SK-N-SH treated with all-trans-retinoic acid at 6 μM for 48 hours (cell line): ENCODE measurements around the gene PNMA8A.

Experiments used
- ATAC-seq: fragments of 200-7000 bp; cut with Tn5 transposase; 3 replicates; pipeline ENCODE4 v1.9.1; 2020; ENCODE audit warnings: mild to moderate bottlenecking, moderate library complexity
- ARNTL ChIP-seq: fragments of 450-650 bp; formaldehyde crosslinking; IDR thresholded peaks from 2 replicates; pipeline ENCODE4 v1.5.0; 2020; ENCODE audit warnings: low read depth, mild to moderate bottlenecking, moderate library complexity, borderline replicate concordance
- BACH2 ChIP-seq: fragments of 250-450 bp; sonication (Bioruptor Pico); IDR thresholded peaks from 2 replicates; pipeline ENCODE4 v1.9.0; 2021; ENCODE audit warnings: mild to moderate bottlenecking, borderline replicate concordance
- CSDC2 ChIP-seq: fragments of 250-450 bp; sonication (Bioruptor Pico); IDR thresholded peaks from 2 replicates; pipeline ENCODE4 v1.5.0; 2020; ENCODE audit warnings: mild to moderate bottlenecking, moderate library complexity
- ESRRG ChIP-seq: fragments of 250-450 bp; sonication (Bioruptor Pico); IDR thresholded peaks from 2 replicates; pipeline ENCODE4 v1.6.1; 2021; ENCODE audit warnings: mild to moderate bottlenecking
- GLIS3 ChIP-seq: fragments of 250-450 bp; sonication (Bioruptor Pico); IDR thresholded peaks from 2 replicates; pipeline ENCODE4 v1.5.0; 2020; ENCODE audit warnings: mild to moderate bottlenecking, moderate library complexity
- ISL1 ChIP-seq: fragments of 250-450 bp; sonication (Bioruptor Pico); IDR thresholded peaks from 2 replicates; pipeline ENCODE4 v2.1.2; 2022; ENCODE audit warnings: mild to moderate bottlenecking, moderate library complexity
- OSR1 ChIP-seq: fragments of 250-450 bp; sonication (Bioruptor Pico); IDR thresholded peaks from 2 replicates; pipeline ENCODE4 v1.8.0; 2022; ENCODE audit warnings: moderate library complexity, mild to moderate bottlenecking, inconsistent platforms
- PPARA ChIP-seq: fragments of 250-450 bp; sonication (Bioruptor Pico); IDR thresholded peaks from 2 replicates; pipeline ENCODE4 v1.5.0; 2020; ENCODE audit warnings: mild to moderate bottlenecking, borderline replicate concordance
- RARB ChIP-seq: fragments of 250-450 bp; sonication (Bioruptor Pico); IDR thresholded peaks from 2 replicates; pipeline ENCODE4 v1.8.0; 2021; ENCODE audit warnings: mild to moderate bottlenecking, moderate library complexity
- SNAI2 ChIP-seq: fragments of 250-450 bp; sonication (Bioruptor Pico); IDR thresholded peaks from 2 replicates; pipeline ENCODE4 v1.5.0; 2020; ENCODE audit warnings: mild to moderate bottlenecking, moderate library complexity
- TCF4 ChIP-seq: fragments of 250-450 bp; sonication (Bioruptor Pico); IDR thresholded peaks from 2 replicates; pipeline ENCODE4 v1.8.0; 2021; ENCODE audit warnings: mild to moderate bottlenecking, moderate library complexity, borderline replicate concordance
- ZC3H10 ChIP-seq: fragments of 250-450 bp; sonication (Bioruptor Pico); IDR thresholded peaks from 2 replicates; pipeline ENCODE4 v1.5.1; 2021; ENCODE audit warnings: mild to moderate bottlenecking, moderate library complexity
- ZFP3 ChIP-seq: fragments of 250-450 bp; sonication (Bioruptor Pico); IDR thresholded peaks from 2 replicates; pipeline ENCODE4 v1.5.0; 2020; ENCODE audit warnings: mild to moderate bottlenecking, moderate library complexity
- ZFP30 ChIP-seq: fragments of 450-650 bp; formaldehyde crosslinking; IDR thresholded peaks from 2 replicates; pipeline ENCODE4 v1.5.0; 2022; ENCODE audit warnings: mild to moderate bottlenecking, moderate library complexity
- ZNF565 ChIP-seq: fragments of 450-650 bp; formaldehyde crosslinking; conservative IDR thresholded peaks from 2 replicates; pipeline ENCODE4 v1.5.0; 2020; ENCODE audit warnings: low read depth, mild to moderate bottlenecking, moderate library complexity
- ZNF8 ChIP-seq: fragments of 450-650 bp; formaldehyde crosslinking; IDR thresholded peaks from 2 replicates; pipeline ENCODE4 v1.5.0; 2020; ENCODE audit warnings: mild to moderate bottlenecking, moderate library complexity
- TF ChIP-seq, protein P1 (sequence below): fragments of 250-450 bp; sonication (Bioruptor Pico); IDR thresholded peaks from 2 replicates; pipeline ENCODE4 v1.8.0; 2020; ENCODE audit warnings: mild to moderate bottlenecking, moderate library complexity, borderline replicate concordance
- TF ChIP-seq, protein P2 (sequence below): fragments of 250-450 bp; sonication (Bioruptor Pico); IDR thresholded peaks from 2 replicates; pipeline ENCODE4 v1.5.0; 2020; ENCODE audit warnings: mild to moderate bottlenecking, moderate library complexity
- TF ChIP-seq, protein P3 (sequence below): fragments of 250-450 bp; sonication (Bioruptor Pico); IDR thresholded peaks from 2 replicates; pipeline ENCODE4 v1.5.1; 2021; ENCODE audit warnings: mild to moderate bottlenecking, moderate library complexity
- TF ChIP-seq, protein P4 (sequence below): fragments of 250-450 bp; sonication (Bioruptor Pico); IDR thresholded peaks from 2 replicates; pipeline ENCODE4 v1.8.0; 2021; ENCODE audit warnings: low read depth, mild to moderate bottlenecking, moderate library complexity, borderline replicate concordance
- TF ChIP-seq, protein P5 (sequence below): fragments of 250-450 bp; sonication (Bioruptor Pico); IDR thresholded peaks from 2 replicates; pipeline ENCODE4 v1.5.1; 2020; ENCODE audit warnings: low read depth, mild to moderate bottlenecking, moderate library complexity

PNMA8A gene, protein sequence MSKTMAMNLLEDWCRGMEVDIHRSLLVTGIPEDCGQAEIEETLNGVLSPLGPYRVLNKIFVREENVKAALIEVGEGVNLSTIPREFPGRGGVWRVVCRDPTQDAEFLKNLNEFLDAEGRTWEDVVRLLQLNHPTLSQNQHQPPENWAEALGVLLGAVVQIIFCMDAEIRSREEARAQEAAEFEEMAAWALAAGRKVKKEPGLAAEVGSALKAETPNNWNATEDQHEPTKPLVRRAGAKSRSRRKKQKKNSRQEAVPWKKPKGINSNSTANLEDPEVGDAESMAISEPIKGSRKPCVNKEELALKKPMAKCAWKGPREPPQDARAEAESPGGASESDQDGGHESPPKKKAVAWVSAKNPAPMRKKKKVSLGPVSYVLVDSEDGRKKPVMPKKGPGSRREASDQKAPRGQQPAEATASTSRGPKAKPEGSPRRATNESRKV

DNA sequence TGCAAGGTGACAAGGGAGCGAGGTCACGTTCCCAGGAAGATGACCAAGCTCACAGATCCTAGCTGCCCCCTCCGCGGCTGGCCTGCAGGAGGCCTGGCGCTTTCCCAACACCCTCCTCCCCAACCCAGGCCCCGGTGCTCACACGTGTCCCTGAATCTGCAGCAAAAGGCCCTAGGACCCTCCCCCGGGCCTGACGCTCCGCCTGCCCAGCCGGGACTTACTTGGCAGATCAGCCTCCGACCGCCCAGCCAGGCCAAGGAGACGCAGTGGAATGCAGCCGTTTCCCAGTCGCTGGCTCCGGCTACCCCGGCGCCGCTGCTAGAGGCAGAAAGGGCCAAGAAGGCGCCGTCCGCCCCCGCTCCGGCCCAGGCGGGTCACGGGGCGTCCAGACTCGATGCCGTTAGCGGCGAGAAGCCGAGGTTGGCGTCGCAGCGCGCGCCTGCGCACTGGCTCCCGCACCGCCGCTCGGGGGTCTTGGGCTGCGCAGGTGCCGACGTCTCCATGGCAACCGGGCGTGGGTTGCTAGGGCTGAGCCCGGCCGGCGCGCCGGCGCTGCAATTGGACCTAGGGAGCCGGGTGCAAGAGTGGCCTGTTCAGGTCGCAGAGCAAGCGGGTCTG lies at the start of gene PNMA8A:
Gene PNMA8A, minus strand, starts transcription at position 448 of the 618 bp plus-strand sequence. CDS start 528 bp downstream, outside the sequence.
- TF ChIP-seq ESRRG, result no peak
- no peak for TF ChIP-seq TCF4 (CRISPR knock-in tag)
- no peak for TF ChIP-seq ZNF8 (CRISPR knock-in tag)
- TF ChIP-seq, protein P1, sequence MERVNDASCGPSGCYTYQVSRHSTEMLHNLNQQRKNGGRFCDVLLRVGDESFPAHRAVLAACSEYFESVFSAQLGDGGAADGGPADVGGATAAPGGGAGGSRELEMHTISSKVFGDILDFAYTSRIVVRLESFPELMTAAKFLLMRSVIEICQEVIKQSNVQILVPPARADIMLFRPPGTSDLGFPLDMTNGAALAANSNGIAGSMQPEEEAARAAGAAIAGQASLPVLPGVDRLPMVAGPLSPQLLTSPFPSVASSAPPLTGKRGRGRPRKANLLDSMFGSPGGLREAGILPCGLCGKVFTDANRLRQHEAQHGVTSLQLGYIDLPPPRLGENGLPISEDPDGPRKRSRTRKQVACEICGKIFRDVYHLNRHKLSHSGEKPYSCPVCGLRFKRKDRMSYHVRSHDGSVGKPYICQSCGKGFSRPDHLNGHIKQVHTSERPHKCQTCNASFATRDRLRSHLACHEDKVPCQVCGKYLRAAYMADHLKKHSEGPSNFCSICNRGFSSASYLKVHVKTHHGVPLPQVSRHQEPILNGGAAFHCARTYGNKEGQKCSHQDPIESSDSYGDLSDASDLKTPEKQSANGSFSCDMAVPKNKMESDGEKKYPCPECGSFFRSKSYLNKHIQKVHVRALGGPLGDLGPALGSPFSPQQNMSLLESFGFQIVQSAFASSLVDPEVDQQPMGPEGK (CRISPR knock-in tag), result no peak
- no peak for TF ChIP-seq PPARA (CRISPR knock-in tag)
- TF ChIP-seq RARB (CRISPR knock-in tag), result no peak
- TF ChIP-seq, protein P2, sequence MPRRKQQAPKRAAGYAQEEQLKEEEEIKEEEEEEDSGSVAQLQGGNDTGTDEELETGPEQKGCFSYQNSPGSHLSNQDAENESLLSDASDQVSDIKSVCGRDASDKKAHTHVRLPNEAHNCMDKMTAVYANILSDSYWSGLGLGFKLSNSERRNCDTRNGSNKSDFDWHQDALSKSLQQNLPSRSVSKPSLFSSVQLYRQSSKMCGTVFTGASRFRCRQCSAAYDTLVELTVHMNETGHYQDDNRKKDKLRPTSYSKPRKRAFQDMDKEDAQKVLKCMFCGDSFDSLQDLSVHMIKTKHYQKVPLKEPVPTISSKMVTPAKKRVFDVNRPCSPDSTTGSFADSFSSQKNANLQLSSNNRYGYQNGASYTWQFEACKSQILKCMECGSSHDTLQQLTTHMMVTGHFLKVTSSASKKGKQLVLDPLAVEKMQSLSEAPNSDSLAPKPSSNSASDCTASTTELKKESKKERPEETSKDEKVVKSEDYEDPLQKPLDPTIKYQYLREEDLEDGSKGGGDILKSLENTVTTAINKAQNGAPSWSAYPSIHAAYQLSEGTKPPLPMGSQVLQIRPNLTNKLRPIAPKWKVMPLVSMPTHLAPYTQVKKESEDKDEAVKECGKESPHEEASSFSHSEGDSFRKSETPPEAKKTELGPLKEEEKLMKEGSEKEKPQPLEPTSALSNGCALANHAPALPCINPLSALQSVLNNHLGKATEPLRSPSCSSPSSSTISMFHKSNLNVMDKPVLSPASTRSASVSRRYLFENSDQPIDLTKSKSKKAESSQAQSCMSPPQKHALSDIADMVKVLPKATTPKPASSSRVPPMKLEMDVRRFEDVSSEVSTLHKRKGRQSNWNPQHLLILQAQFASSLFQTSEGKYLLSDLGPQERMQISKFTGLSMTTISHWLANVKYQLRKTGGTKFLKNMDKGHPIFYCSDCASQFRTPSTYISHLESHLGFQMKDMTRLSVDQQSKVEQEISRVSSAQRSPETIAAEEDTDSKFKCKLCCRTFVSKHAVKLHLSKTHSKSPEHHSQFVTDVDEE (CRISPR knock-in tag), result no peak
- no peak for TF ChIP-seq BACH2 (CRISPR knock-in tag)
- TF ChIP-seq ZNF565 (CRISPR knock-in tag), result no peak
- no peak for TF ChIP-seq ISL1 (CRISPR knock-in tag)
- no peak for TF ChIP-seq GLIS3
- no peak for TF ChIP-seq CSDC2
- no peak for TF ChIP-seq ZC3H10 (CRISPR knock-in tag)
- TF ChIP-seq SNAI2 (CRISPR knock-in tag), result no peak
- TF ChIP-seq ZFP30 (CRISPR knock-in tag), result no peak
- TF ChIP-seq ZFP3 (CRISPR knock-in tag), result no peak
- no peak for TF ChIP-seq OSR1
- TF ChIP-seq ARNTL (CRISPR knock-in tag), result no peak
- peak; percentile 90 for ATAC-seq

DNA sequence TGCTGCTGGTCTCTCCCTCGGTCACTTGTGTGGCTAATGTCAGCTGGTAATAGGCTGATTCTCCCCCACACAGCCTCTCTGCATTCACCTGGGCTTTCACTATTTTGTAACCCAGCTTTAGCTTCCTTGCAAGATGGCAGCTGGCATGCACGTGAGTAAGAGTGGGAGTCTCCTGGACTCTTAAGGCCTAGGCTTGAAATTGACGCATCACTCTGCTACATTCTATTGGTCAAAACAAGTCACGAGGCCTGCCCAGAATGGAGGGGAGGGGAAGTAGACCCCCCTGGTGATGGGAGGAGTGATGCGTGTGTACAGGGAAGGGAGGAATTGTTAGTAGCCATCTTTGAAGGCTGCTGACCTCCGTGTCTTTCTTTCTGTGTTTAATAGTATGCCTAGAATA lies 49.3 kb upstream of the PNMA8A start:
- no peak for ATAC-seq
- TF ChIP-seq, protein P3, sequence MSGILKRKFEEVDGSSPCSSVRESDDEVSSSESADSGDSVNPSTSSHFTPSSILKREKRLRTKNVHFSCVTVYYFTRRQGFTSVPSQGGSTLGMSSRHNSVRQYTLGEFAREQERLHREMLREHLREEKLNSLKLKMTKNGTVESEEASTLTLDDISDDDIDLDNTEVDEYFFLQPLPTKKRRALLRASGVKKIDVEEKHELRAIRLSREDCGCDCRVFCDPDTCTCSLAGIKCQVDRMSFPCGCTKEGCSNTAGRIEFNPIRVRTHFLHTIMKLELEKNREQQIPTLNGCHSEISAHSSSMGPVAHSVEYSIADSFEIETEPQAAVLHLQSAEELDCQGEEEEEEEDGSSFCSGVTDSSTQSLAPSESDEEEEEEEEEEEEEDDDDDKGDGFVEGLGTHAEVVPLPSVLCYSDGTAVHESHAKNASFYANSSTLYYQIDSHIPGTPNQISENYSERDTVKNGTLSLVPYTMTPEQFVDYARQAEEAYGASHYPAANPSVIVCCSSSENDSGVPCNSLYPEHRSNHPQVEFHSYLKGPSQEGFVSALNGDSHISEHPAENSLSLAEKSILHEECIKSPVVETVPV (CRISPR knock-in tag), result no peak
- TF ChIP-seq ESRRG (no peak), PPARA (CRISPR knock-in tag) (no peak), ISL1 (CRISPR knock-in tag) (no peak), ZC3H10 (CRISPR knock-in tag) (no peak), SNAI2 (CRISPR knock-in tag) (no peak), GLIS3 (no peak), ZFP30 (CRISPR knock-in tag) (no peak)
- TF ChIP-seq, protein P4, sequence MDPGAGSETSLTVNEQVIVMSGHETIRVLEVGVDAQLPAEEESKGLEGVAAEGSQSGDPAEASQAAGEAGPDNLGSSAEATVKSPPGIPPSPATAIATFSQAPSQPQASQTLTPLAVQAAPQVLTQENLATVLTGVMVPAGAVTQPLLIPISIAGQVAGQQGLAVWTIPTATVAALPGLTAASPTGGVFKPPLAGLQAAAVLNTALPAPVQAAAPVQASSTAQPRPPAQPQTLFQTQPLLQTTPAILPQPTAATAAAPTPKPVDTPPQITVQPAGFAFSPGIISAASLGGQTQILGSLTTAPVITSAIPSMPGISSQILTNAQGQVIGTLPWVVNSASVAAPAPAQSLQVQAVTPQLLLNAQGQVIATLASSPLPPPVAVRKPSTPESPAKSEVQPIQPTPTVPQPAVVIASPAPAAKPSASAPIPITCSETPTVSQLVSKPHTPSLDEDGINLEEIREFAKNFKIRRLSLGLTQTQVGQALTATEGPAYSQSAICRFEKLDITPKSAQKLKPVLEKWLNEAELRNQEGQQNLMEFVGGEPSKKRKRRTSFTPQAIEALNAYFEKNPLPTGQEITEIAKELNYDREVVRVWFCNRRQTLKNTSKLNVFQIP (CRISPR knock-in tag), result no peak

DNA sequence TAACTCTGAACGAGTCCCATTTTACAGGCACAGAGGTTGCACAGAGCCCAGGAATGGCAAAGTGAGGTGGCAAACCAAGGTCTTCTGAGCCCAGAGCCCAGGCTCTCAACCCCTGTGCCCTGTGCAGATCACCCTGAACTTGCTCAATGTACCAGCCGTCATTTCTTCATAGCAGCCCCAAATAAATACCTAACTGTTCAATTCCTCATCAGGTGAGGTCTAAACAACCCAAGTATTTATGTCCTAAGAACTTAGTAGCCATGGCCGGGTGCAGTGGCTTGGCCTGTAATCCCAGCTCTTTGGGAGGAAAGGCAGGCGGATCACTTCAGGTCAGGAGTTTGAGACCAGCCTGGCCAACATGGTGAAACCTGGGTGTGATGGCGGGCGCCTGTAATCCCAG lies 46.1 kb upstream of the PNMA8A start:
- ATAC-seq, result no peak
- TF ChIP-seq ZNF8 (CRISPR knock-in tag), result no peak
- TF ChIP-seq SNAI2 (CRISPR knock-in tag), result no peak
- TF ChIP-seq OSR1, result no peak
- TF ChIP-seq, protein P2 (CRISPR knock-in tag), result no peak
- TF ChIP-seq, protein P5, sequence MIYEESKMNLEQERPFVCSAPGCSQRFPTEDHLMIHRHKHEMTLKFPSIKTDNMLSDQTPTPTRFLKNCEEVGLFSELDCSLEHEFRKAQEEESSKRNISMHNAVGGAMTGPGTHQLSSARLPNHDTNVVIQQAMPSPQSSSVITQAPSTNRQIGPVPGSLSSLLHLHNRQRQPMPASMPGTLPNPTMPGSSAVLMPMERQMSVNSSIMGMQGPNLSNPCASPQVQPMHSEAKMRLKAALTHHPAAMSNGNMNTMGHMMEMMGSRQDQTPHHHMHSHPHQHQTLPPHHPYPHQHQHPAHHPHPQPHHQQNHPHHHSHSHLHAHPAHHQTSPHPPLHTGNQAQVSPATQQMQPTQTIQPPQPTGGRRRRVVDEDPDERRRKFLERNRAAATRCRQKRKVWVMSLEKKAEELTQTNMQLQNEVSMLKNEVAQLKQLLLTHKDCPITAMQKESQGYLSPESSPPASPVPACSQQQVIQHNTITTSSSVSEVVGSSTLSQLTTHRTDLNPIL (CRISPR knock-in tag), result no peak
- no peak for TF ChIP-seq PPARA (CRISPR knock-in tag)
- TF ChIP-seq, protein P4 (CRISPR knock-in tag), result no peak
